Spleen (tissue), 7 donors: ENCODE results near the gene CPTP.
A peak's percentile ranks its signal among the peaks of the same experiment; 100 is the strongest.

Experiments used
- POLR2A ChIP-seq, 3 donors: fragments of 450-650 bp; IDR thresholded peaks; one replicate each; pipeline ENCODE4 v1.5.1; 2017; ENCODE audit warnings: antibody characterized with exemption in 3 of 3, mild to moderate bottlenecking in 1 of 3
- POLR2AphosphoS5 ChIP-seq, 3 donors: sonication (generic); formaldehyde crosslinking; IDR thresholded peaks; one replicate each; pipeline ENCODE4 v1.5.1; 2017; ENCODE audit warnings: antibody characterized with exemption in 3 of 3
- TF ChIP-seq, protein P1 (sequence below), 11 experiments: fragments of 200-600 bp in 7 of 11; fragments of 450-650 bp in 4 of 11; sonication (generic) in 4 of 11; IDR thresholded peaks in 8 of 11; conservative IDR thresholded peaks in 3 of 11; 1 replicate in 7 of 11; 2 replicates in 4 of 11; pipeline versions ENCODE4 v1.4.0 to v1.8.0; 2016 to 2021; ENCODE audit warnings: antibody characterized with exemption in 11 of 11, inconsistent platforms in 4 of 11, mild to moderate bottlenecking in 1 of 11
- donor health status: DM: no; HTN: no; CAD: no; lungs with moderate emphysema.
- donor health status: DM: no; HTN: no; CAD: no.
- donor health status: DM: no; HTN: no; CAD: no.

- TF ChIP-seq, protein P1, sequence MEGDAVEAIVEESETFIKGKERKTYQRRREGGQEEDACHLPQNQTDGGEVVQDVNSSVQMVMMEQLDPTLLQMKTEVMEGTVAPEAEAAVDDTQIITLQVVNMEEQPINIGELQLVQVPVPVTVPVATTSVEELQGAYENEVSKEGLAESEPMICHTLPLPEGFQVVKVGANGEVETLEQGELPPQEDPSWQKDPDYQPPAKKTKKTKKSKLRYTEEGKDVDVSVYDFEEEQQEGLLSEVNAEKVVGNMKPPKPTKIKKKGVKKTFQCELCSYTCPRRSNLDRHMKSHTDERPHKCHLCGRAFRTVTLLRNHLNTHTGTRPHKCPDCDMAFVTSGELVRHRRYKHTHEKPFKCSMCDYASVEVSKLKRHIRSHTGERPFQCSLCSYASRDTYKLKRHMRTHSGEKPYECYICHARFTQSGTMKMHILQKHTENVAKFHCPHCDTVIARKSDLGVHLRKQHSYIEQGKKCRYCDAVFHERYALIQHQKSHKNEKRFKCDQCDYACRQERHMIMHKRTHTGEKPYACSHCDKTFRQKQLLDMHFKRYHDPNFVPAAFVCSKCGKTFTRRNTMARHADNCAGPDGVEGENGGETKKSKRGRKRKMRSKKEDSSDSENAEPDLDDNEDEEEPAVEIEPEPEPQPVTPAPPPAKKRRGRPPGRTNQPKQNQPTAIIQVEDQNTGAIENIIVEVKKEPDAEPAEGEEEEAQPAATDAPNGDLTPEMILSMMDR (IDR thresholded peaks at IDR 0.05 in 8 of 11, conservative IDR thresholded peaks at IDR 0.05 in 3 of 11) = peak; percentile 77 to 98 (median 96)
- peak in 2 of 3 donors; percentile 49 to 73 for TF ChIP-seq POLR2AphosphoS5 (IDR thresholded peaks at IDR 0.05)
- no peak for TF ChIP-seq POLR2A (IDR thresholded peaks at IDR 0.05)
Measured at GRCh38 chr1:1371746-1372711, 47.4 kb downstream of the CPTP start.
